Rectal smooth muscle tissue (tissue), 1 donor: ENCODE results near the gene MICAL2.

Experiments
- H3K27ac ChIP-seq: one replicate; pipeline ENCODE4 v1.7.0; 2013; ENCODE audit warnings: low read depth, low read length, inconsistent platforms
- H3K27me3 ChIP-seq: one replicate; pipeline ENCODE4 v1.7.0; 2013; ENCODE audit warnings: low read length; ENCODE audit not compliant: control insufficient read depth, insufficient read depth
- H3K36me3 ChIP-seq: one replicate; pipeline ENCODE4 v1.7.0; 2013; ENCODE audit warnings: low read length; ENCODE audit not compliant: control insufficient read depth, insufficient read depth
- H3K4me1 ChIP-seq: one replicate; pipeline ENCODE4 v1.7.0; 2013; ENCODE audit warnings: low read length; ENCODE audit not compliant: control insufficient read depth, insufficient read depth
- H3K4me3 ChIP-seq: one replicate; pipeline ENCODE4 v1.7.0; 2013; ENCODE audit warnings: low read length
- H3K9ac ChIP-seq: one replicate; pipeline ENCODE4 v1.7.0; 2013; ENCODE audit warnings: low read length

The MICAL2 gene

DNA sequence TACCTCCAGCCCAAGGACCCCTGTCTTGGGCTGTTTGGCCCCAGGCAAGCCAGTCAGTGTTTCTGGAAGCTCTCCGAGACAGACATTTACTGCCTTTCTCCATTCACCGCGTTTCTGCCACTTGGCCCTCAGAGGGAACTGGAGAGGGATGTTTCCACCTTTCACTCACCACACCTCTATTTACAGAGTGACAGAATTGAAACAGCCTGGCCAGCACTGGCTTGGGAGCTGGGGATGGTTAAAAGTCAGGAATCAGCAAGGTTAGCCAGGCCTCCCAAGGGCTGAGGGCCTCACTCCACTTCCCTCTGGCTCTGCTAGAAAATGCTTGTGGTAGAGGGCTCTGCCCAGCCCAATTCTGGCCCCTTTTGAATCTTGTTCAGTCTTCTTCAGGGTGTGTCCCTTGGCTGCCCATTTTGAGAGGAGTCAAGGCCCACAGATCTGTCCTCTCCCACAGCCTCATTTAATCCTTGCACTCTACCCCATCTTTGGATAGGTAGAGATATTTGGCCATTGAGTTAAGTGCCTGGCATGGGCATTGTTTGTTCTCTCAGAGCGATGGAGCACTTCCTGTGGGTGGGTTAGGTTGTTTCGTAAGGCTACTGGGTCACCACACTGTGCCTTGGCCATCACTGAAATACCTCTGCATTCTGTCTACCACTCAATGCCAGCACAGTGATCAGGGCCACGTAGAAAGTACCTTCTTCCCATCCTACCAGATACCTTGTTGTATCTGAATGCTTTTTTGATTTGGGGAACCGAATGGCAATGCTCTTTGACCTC, 119.2 kb downstream of the MICAL2 start:
- Histone ChIP-seq H3K27me3 (no peaks in the 10 kb centered on the region), H3K4me3 (no peak overlapping the region), H3K4me1 (peaks cover 3% of the 10 kb centered on the region), H3K27ac (no peak overlapping the region), H3K36me3 (peaks cover 27% of the 10 kb centered on the region), H3K9ac (no peak overlapping the region)

DNA sequence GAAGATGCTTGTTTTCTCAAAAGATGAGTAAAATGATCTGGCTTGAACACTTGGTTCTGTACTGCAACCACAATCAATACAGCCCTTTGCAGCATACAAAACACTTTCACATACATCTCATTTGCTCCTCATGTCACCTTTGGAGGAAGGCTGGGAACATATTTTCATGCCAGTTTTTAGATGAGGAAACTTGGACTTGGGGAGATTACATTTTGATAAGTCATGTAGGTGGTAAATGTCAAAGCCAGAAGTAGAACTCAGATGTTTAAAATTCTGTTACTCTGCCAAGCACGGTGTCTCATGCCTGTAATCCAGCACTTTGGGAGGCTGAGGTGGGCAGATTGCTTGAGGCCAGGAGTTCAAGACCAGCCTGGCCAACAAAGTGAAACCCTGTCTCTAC, 121.8 kb downstream of the MICAL2 start:
- no peak overlapping the region for H3K4me3 ChIP-seq
- no peak overlapping the region for H3K9ac ChIP-seq
- no peak overlapping the region for H3K27ac ChIP-seq
- peaks cover 21% of the 10 kb centered on the region for H3K4me1 ChIP-seq
- H3K27me3 ChIP-seq, result no peaks in the 10 kb centered on the region
- H3K36me3 ChIP-seq, result peaks cover 16% of the 10 kb centered on the region

DNA sequence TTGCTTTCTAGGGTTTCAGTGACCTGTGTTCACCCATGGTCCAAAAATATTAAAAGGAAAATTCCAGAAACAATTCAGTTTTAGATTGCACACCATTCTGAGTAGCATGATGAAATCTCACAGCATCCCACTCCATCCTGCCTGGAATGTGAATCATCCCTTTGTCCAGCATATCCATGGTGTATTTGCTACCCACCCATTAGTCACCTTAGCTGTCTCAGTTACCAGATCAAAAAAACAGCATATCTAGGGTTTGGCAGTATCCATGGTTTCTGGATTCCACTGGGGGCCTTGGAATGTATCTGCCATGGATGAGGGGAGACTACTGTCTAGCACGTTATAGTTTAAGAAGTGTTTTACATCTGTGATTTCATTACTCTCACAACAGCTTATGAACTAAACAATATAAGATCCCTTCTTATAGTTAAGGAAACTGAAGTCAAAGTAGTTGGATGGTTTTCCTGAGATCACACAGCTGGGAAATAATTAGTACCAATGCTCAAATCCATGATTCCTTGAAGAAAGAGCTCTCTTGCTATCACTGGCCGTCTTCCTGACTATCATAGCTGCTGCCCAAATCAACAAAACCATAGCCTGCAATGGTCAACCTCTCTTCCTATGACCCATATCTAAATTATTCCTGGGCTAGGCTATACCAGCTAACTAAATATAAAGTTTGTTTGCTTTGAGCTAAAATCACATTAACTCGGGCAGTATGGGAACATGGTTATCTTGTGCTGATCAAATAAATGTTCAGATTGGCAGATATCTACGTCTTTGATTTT, 122.6 kb downstream of the MICAL2 start:
- peaks cover 14% of the 10 kb centered on the region for H3K36me3 ChIP-seq
- peak overlapping the region; percentile 38 for H3K27ac ChIP-seq
- H3K27me3 ChIP-seq, result no peaks in the 10 kb centered on the region
- peaks cover 27% of the 10 kb centered on the region for H3K4me1 ChIP-seq
- no peak overlapping the region for H3K4me3 ChIP-seq
- no peak overlapping the region for H3K9ac ChIP-seq

DNA sequence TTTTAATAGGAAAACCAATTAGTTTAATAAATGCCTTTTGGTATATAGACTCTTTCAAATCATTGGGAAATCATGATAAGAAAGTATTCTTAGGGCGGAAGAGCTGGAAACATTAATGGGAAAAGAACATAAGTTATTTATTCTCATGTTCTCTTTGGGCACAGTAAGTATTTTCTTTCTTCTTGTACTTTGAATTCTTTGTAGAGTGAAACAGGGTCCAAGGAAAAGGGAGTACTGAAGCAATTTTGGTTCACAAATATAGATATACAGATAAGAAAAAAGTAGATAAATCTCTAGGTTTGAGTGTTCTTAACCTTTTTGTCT, 123.2 kb downstream of the MICAL2 start:
- no peaks in the 10 kb centered on the region for H3K27me3 ChIP-seq
- peaks cover 33% of the 10 kb centered on the region for H3K4me1 ChIP-seq
- H3K4me3 ChIP-seq, result no peak overlapping the region
- H3K36me3 ChIP-seq, result peaks cover 14% of the 10 kb centered on the region
- no peak overlapping the region for H3K9ac ChIP-seq
- peak overlapping the region; percentile 38 for H3K27ac ChIP-seq

DNA sequence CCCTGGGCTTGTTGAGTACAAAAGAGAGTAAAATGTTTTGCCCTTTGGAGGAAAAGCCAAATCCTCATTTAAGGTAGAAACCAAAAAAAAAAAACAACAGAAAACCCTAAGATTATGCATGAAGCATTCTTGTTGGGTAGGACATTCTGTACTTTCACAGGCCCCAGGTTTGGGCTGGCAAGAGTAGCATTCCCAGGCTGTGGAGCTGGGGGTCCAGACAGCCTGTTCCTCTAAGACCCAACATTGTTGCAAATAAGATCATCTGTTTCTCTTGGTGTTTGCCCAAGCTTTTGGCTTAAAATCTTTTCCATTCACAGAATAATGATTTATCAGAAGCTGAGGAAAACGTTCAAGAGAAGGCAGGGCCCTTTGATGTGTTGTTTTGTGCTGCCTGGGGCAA, 123.8 kb downstream of the MICAL2 start:
- H3K4me3 ChIP-seq, result no peak overlapping the region
- no peaks in the 10 kb centered on the region for H3K27me3 ChIP-seq
- peaks cover 39% of the 10 kb centered on the region for H3K4me1 ChIP-seq
- H3K27ac ChIP-seq, result peak overlapping the region; percentile 86
- no peak overlapping the region for H3K9ac ChIP-seq
- peaks cover 9% of the 10 kb centered on the region for H3K36me3 ChIP-seq

DNA sequence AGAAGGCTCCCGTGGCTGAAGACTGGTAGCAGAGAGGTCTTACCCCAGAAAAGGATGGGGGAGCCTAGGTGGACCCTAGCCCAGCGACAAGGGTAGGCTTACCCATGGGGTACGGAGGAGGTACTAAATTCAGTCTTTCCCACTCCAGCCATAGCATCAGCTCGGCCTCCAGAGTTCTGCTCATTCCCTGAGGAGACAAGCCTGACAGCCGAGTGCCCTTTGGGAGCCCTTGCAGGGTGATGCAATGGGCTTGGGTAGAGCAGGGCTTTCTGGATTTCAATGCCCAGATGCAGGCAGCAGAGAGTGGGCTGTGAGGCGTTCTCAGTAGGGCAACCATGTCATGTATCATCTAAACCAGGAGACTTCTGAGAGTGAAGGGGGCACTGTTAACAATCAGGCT, 124.7 kb downstream of the MICAL2 start:
- H3K27ac ChIP-seq, result peak overlapping the region; percentile 86
- H3K4me1 ChIP-seq, result peaks cover 47% of the 10 kb centered on the region

DNA sequence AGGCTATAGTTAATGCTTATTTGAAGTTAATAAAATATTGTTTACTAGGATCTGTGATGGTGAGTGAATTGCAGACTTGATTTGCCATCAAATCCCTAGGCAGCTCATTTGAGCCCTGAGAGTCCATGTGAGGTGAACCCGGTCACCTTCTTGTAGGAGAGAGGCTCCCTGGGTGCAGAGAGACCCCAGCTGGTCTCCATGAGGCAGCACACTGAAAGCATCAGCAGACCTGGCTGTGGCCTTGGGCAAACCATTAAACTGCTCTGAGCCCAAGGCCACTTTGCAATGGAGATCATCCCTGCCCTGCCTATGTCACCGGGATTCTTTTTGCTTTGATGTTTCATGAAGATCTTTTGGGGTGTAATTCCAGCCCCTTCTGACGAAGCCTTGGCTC, 125.2 kb downstream of the MICAL2 start:
- Histone ChIP-seq H3K4me1 (peaks cover 51% of the 10 kb centered on the region), H3K9ac (no peak overlapping the region)

More for the DNA sequence above, 124.7 kb downstream of the MICAL2 start:
- Histone ChIP-seq H3K4me3 (no peak overlapping the region), H3K36me3 (peaks cover 6% of the 10 kb centered on the region), H3K9ac (no peak overlapping the region), H3K27me3 (no peaks in the 10 kb centered on the region)

DNA sequence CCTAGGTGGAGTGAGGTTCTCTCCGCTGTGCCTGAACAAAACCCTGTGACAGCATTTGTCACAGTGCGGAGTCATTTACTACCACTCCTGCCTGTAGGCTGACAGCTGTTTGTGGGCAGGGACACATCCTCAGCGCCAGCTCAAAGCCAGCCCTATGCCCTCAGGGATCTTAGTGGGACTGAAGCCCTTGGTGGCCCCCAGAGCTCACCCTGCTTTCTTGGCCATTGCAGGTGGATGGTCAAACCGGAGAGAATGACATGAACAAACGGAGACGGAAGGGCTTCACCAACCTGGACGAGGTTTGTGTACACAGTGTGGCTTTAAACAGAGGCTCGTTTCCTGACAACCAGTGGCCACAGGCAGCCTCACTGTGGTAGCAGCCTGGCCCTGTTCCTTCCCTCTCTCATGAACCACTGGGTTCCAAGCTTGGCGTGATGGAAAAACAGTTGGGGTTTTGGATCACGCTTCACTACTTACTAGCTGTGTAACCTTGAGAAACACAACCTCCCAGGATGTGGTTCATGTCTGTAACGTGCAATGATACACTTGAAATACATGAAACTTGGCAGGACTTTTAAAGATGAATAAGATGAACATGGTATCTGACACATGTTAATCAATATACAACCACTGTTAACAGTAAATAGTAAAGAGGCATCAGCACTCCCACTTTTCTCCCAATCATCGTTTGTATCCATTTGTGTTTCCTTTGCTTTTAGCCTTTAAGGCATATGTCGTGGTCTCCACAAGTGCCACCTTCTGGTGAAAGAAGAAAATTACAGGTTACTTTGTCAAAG, 125.8 kb downstream of the MICAL2 start:
- Histone ChIP-seq H3K27ac (peak overlapping the region; percentile 86), H3K4me1 (peaks cover 54% of the 10 kb centered on the region), H3K27me3 (no peaks in the 10 kb centered on the region), H3K4me3 (no peak overlapping the region), H3K9ac (no peak overlapping the region), H3K36me3 (peaks cover 4% of the 10 kb centered on the region)

More for the DNA sequence above, 125.2 kb downstream of the MICAL2 start:
- H3K27me3 ChIP-seq, result no peaks in the 10 kb centered on the region
- H3K36me3 ChIP-seq, result peaks cover 3% of the 10 kb centered on the region
- no peak overlapping the region for H3K4me3 ChIP-seq
- peak overlapping the region; percentile 86 for H3K27ac ChIP-seq

DNA sequence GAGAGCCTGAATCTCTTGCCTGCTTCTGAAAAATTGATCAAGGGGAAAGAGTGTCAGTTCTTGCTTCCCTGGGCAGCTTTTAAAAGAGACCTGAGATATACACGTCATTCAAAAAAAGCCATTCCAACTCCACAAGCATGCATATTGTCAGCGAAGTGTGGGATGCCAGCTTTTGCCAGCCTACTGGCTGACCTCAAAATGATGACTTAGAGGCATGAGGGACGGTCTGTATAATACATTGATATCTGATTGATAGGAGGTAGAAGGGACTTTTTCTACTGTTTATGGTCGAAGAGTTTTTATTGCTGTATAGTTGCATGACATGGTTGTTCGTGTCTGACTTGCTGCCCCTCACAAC, 126.3 kb downstream of the MICAL2 start:
- peaks cover 4% of the 10 kb centered on the region for H3K36me3 ChIP-seq
- H3K27me3 ChIP-seq, result no peaks in the 10 kb centered on the region
- no peak overlapping the region for H3K9ac ChIP-seq
- H3K4me1 ChIP-seq, result peaks cover 54% of the 10 kb centered on the region
- peak overlapping the region; percentile 86 for H3K27ac ChIP-seq
- H3K4me3 ChIP-seq, result no peak overlapping the region

DNA sequence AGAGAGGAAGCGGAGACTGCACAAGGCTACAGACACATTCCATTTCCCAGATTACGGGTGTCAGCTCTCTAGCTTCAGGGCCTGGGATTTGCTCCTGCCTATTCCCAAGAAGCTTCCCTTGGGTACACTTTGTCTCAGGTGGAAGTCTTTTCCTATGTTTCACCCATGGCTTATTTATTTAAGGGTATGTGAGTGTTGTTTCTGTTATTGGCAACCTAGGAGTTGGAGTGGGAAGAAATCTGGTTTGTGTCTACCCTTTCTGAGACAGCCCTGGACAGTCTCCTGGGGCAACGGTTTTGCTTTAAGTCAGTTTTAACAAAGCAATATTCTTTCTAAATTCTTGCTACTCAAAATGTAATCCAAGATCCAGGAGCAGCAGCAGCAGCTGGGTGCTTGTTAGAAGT, 127.0 kb downstream of the MICAL2 start:
- H3K27ac ChIP-seq, result peak overlapping the region; percentile 86
- peaks cover 4% of the 10 kb centered on the region for H3K36me3 ChIP-seq
- no peak overlapping the region for H3K9ac ChIP-seq

DNA sequence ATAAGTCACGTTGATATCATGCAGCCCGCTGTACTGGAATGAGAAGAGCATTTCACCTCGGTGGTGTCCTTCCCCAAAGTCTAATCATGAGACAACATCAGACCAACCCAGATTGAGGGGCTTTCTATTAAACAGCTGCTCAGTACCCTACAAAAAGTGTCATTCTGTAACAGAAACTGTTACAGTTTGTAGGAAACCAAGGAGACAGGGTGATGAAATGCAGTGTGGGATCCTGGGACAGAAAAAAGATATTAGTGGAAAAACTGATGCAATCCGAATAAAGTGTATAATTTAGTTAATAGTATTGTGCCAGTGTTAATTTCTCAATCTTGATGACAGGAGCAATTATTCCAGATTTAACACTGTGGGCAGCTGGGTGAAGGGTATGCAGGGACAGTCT, 128.0 kb downstream of the MICAL2 start:
- Histone ChIP-seq H3K4me3 (no peak overlapping the region), H3K36me3 (peaks cover 4% of the 10 kb centered on the region), H3K9ac (no peak overlapping the region), H3K27me3 (no peaks in the 10 kb centered on the region), H3K27ac (peak overlapping the region; percentile 86), H3K4me1 (peaks cover 58% of the 10 kb centered on the region)

More for the DNA sequence above, 127.0 kb downstream of the MICAL2 start:
- no peak overlapping the region for H3K4me3 ChIP-seq
- H3K4me1 ChIP-seq, result peaks cover 54% of the 10 kb centered on the region
- no peaks in the 10 kb centered on the region for H3K27me3 ChIP-seq

DNA sequence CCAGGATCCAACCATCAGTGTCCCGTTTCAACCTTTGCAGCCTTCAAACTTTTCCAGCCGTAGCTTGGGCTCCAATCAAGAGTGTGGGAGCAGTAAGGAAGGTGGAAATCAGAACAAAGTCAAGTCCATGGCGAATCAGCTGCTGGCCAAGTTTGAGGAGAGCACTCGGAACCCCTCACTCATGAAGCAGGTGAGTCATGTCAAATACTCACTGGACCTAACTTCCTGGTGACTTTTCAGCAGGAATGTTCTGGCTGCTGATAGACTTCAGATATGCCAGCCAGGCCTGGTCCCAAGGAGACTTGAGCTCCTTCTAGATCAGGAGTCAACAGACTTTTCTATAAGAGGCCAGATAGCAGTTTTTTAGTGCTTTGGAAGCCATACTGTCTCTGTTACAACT, 129.0 kb downstream of the MICAL2 start:
- Histone ChIP-seq H3K36me3 (peaks cover 4% of the 10 kb centered on the region), H3K27ac (peak overlapping the region; percentile 86), H3K4me1 (peaks cover 65% of the 10 kb centered on the region), H3K27me3 (no peaks in the 10 kb centered on the region), H3K4me3 (no peak overlapping the region), H3K9ac (no peak overlapping the region)
